KOPT-K1 (cell line): ENCODE measurements around the gene NMBR.
"Not testable (repeated sequence)": the region's sequence is repeated elsewhere in the genome, so short reads cannot be mapped to it uniquely, and the experiment has no call there.

Experiments used
- H3K27ac ChIP-seq: fragments of 200-600 bp; sonication (generic); 2 replicates; pipeline ENCODE4 v1.5.1; 2016; ENCODE audit warnings: antibody characterized with exemption, mild to moderate bottlenecking, low read depth, low read length; ENCODE audit not compliant: poor library complexity, severe bottlenecking
- H3K36me3 ChIP-seq: fragments of 200-600 bp; sonication (generic); 2 replicates; pipeline ENCODE4 v1.5.1; 2017; ENCODE audit warnings: antibody characterized with exemption, mild to moderate bottlenecking, low read length, moderate library complexity; ENCODE audit not compliant: insufficient read depth
- H3K9me3 ChIP-seq: fragments of 200-600 bp; sonication (generic); 2 replicates; pipeline ENCODE4 v1.5.1; 2017; ENCODE audit warnings: antibody characterized with exemption, low read length, mild to moderate bottlenecking; ENCODE audit not compliant: insufficient read depth, poor library complexity, severe bottlenecking

Gene NMBR

DNA sequence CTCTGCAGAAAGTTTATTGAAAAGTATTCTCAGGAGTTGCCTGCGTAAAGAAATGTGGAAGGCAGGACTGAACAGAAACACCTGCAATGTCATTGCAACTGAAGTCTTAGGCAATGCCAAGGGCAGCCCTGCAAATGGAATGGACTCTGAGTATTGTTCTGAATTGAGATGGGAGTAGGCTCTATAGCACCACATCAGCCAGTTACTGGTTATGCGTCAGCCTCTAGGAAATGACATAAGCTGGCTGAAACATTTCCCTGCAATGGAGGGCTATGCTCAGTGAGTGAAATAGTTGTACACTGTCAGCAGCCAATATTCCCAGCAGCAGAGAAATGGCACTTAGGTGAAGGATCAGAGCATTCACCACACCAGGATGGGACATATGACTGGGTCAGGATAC, 28.0 kb downstream of the NMBR start:
- Histone ChIP-seq H3K9me3 (no peaks in the 10 kb centered on the region), H3K27ac (no peak overlapping the region), H3K36me3 (no peaks in the 10 kb centered on the region)

GRCh38 chr6:142118328-142118727, 28.6 kb downstream of the NMBR start:
- Histone ChIP-seq H3K27ac (no peak overlapping the region), H3K36me3 (no peaks in the 10 kb centered on the region), H3K9me3 (no peaks in the 10 kb centered on the region)

DNA sequence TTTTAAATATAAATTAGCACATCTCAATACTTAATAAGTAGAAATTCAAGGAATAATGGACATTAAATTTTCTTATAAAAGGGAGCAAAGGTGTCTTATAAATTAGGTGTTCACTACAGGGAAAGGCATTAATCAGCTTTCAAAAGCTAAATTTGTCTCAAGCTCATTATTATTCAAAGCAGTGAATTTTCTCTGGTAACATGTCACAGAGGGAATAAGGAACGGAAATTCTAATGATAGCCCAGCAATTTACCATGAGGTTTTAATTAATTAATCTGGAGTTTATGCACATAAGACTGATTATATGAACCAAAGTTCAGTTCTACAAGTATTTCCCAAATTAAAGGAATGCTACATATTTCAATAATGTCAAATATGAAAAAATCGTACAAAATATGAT, 29.6 kb downstream of the NMBR start:
- H3K36me3 ChIP-seq, result no peaks in the 10 kb centered on the region
- H3K27ac ChIP-seq, result no peak overlapping the region
- H3K9me3 ChIP-seq, result no peaks in the 10 kb centered on the region

DNA sequence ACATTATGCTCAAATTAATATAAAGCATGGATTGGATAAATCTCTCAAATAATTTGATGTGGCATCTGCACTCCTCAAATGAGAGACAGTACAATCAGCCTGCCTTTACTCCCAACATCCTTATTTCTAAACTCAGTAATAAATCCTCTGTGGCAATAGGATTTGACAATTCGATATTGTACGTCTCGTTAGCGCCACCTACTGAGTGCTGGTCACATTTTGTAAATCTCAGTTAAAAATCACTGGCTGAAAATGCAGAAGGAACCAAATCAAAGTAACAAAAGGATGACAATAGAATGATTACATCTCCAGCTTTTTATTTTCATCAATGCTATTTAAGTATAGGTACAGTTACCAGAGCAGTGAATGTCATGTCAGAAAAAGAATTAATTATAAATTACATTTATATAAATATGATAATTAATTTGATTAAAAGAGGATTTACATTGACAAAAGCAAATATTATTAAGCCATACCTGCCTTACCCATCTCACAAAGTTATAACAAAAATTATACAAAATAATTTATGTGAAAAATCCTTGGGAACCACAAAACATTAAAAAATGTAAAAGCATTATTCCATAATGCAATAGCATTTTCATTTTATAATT, 34.4 kb downstream of the NMBR start:
- no peaks in the 10 kb centered on the region for H3K36me3 ChIP-seq
- H3K9me3 ChIP-seq, result no peaks in the 10 kb centered on the region
- no peak overlapping the region for H3K27ac ChIP-seq

- not testable (repeated sequence) for H3K9me3 ChIP-seq, H3K36me3 ChIP-seq, H3K27ac ChIP-seq
These were observed 36.1 kb downstream of the NMBR start for GRCh38 chr6:142110820-142111219.

GRCh38 chr6:142104820-142105219, 42.1 kb downstream of the NMBR start:
- H3K36me3 ChIP-seq, H3K27ac ChIP-seq, H3K9me3 ChIP-seq: not testable (repeated sequence)

GRCh38 chr6:142088858-142089216, 58.1 kb downstream of the NMBR start:
- H3K9me3 ChIP-seq, result peaks cover 10% of the 10 kb centered on the region
- H3K36me3 ChIP-seq, result no peaks in the 10 kb centered on the region
- H3K27ac ChIP-seq, result no peak overlapping the region

DNA sequence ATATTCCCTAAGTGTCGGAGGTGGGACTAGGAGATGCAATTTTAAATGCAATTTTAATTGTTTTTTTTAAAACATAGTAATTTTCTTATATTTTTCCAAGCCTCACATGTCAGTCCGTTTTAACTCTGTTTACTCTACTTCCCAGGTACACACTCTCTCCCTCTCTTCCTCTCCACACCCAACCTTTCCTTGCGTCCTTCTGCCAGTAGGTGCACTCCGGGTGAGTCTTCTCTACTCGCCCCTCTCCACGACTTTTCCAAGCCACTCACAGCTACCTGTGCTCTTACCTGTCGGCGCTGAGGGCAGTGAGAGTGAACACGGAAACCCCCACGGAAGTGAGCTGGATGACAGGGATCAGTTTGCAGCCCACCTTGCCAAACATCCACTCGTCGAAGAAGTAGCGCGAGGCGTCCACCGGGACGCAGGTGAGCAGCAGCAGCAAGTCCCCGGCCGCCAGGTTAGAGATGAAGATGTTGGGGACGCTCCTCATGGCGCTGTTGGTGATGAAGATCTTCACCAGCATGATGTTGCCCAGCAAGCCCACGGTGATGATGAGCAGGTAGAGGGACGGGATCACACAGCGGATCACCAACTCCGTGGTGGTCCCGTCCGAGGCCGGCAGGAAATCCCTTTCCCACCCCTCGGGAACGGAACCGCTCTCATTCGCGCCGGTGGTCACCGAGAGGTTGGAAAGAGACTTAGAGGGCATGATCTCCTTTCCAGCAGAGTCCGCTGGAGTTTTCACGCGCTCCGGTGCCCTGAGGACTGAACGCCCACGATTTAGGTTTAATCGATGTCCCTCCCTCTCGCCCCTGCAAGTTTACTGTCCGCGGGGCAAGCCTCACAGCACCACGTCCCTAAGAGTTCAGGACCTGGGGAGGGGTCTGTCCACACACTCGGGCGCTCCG, 58.7 kb downstream of the NMBR start:
- Histone ChIP-seq H3K27ac (no peak overlapping the region), H3K36me3 (no peaks in the 10 kb centered on the region), H3K9me3 (peaks cover 10% of the 10 kb centered on the region)

- H3K27ac ChIP-seq, result no peak overlapping the region
- H3K9me3 ChIP-seq, result no peaks in the 10 kb centered on the region
- no peaks in the 10 kb centered on the region for H3K36me3 ChIP-seq
These were observed 67.8 kb downstream of the NMBR start for GRCh38 chr6:142079130-142079529.

DNA sequence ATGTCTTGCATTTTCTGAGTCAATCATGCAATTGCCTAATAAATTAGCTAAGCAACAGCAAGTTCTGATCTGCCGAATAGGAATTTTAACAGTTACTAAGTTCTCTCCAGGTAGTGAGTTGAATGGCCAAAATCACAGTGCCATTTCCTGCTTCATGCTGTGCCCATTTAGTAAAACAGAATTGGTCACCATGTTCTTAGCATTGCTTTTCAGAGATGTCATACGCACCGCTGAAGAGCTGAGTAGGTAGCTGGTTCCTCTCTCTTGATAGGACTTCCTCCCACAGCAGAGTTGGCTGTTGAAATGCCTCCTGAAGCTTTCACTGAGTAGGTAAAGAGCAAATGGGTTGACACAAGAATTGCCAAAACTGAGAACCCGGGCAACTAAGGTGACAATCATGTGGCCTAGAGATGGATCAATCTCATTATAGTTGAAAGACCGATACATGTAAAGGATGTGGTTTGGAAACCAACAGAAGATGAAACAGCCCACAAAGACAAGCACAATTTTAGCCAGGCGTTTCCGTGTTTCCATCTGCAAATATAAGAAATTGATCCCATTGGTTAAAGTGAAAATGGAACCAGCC, 71.3 kb downstream of the NMBR start:
- Histone ChIP-seq H3K36me3 (no peaks in the 10 kb centered on the region), H3K9me3 (no peaks in the 10 kb centered on the region)

GRCh38 chr6:142074516-142074915, 72.4 kb downstream of the NMBR start:
- H3K9me3 ChIP-seq, result no peaks in the 10 kb centered on the region
- H3K36me3 ChIP-seq, result no peaks in the 10 kb centered on the region
- no peak overlapping the region for H3K27ac ChIP-seq

More for the DNA sequence above, 71.3 kb downstream of the NMBR start:
- no peak overlapping the region for H3K27ac ChIP-seq

GRCh38 chr6:142071981-142072380, 74.9 kb downstream of the NMBR start:
- Histone ChIP-seq H3K36me3 (no peaks in the 10 kb centered on the region), H3K27ac (no peak overlapping the region)

DNA sequence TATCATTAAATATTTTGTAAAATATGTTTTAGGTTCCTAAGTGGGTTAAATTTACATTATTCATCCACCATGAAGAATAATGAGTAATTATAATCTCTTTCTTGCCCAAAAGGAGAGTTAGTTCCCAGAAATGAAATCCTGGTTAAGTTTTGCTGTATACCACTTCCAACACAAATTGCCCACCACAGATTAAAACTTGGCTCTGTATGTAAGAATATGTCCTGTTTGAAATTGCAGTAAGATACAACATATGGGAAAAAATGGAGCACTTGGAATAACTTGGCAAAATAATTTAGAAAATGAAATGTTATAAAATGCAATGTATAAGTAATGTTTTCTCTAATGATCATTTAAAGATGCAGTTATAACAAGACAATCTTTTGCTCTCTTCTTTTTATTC, 78.5 kb downstream of the NMBR start:
- Histone ChIP-seq H3K36me3 (no peaks in the 10 kb centered on the region), H3K27ac (no peak overlapping the region), H3K9me3 (no peaks in the 10 kb centered on the region)

More at GRCh38 chr6:142071981-142072380, 74.9 kb downstream of the NMBR start:
- no peaks in the 10 kb centered on the region for H3K9me3 ChIP-seq

DNA sequence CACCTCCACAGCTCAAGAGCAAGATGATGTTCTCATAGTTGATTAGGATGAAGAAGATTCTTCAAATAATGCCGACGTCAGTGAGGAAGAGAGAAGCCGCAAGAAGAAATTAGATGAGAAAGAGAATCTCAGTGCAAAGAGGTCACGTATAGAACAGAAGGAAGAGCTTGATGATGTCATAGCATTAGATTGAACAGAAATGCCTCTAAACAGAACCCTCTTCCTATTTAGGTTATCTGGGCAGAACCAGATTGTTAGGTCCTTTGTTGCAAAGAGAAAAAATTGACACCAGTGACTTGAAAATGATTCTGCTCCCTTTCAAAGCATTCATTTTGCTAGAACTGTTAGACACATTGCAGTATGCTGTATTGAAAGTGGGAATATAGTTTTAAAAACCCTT, 84.1 kb downstream of the NMBR start:
- not testable (repeated sequence) for H3K36me3 ChIP-seq, H3K9me3 ChIP-seq, H3K27ac ChIP-seq

DNA sequence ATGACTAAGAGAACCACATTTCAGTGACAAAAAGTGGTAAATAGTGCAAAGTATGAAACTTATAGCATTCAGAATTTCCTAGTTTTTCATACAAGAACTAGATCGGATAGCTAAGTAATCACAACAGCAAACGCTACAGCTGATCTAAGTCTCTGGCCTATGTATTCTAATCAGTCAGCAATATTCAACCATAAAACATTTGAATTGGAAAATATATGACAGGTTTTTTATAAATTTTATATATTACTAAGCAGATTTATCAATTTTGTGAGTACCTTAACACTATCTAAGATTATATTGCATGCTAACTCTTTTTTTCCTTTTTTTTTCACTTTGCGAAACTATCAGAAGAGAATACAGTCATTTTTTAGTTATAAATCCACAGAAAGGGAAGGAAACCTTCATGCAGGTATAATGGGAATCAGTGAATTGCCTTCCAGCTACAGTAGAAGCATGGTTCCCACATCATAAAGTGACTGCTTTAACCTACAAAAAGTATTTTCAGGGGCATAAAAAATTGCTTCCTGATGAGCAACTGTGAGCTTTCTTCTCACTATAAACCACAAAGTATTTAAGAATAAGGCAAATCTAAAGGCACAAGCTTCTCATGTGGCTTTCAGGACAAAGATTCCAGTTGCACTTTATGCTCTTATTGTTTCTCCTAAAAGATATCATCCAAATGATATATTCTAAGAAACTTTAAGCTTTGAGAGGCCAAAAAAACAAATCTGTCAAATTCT, 88.2 kb downstream of the NMBR start:
- Histone ChIP-seq H3K36me3 (no peaks in the 10 kb centered on the region), H3K9me3 (no peaks in the 10 kb centered on the region), H3K27ac (no peak overlapping the region)
